Bone marrow (tissue), 2 donors: ENCODE data around the gene NR1H3.

ENCODE experiments used
- DNase-seq, 2 donors: peaks; one replicate each; lab custom pipeline; 2025; lab: John Stamatoyannopoulos, UW

NR1H3 gene

DNA sequence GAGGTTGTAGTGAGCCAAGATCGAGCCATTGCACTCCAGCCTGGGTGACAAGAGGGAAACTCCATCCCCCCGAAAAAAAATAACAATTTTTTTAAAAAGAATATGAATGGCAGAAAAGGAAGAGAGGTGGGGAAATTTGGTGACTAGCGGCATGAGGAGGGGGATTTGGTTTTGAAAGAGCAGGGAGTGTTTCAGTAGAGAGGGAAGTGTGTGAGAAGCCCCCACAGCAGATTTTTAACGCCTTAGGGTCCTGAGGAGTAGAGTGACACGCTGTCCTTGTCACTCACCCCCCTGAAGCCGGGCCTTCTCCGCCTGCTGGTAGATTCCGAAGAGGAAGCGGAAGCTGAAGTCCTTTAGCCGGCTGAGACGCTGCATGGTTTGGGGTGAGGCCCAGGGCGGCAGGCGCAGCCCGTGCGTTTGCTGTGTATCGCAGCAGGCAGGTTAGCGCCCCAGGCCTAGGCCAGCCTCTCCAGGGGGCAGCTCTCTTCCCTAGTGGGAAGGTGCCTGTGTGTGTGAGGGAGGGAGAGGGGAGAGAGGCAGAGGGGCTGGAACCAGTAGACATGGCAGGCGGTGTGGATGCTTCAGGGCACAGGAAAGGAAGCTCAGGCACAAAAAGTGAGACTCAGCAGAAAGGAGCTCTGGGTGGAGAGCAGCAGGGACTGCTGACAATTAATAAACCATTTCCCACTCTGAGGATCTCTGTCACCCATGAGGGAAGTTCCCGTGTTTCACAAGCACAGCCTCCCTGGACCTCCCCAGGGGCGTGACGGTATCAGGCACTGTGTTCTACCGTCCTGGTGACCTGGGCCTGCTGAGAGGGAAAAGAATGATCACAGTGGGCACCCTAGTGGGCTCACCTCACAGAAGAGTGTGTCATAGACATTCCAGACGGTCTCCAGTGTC is 13.1 kb upstream of the NR1H3 start:
- no peak for DNase-seq

- no peak for DNase-seq
Measured at GRCh38 chr11:47245611-47246357, 12.0 kb upstream of the NR1H3 start.

DNA sequence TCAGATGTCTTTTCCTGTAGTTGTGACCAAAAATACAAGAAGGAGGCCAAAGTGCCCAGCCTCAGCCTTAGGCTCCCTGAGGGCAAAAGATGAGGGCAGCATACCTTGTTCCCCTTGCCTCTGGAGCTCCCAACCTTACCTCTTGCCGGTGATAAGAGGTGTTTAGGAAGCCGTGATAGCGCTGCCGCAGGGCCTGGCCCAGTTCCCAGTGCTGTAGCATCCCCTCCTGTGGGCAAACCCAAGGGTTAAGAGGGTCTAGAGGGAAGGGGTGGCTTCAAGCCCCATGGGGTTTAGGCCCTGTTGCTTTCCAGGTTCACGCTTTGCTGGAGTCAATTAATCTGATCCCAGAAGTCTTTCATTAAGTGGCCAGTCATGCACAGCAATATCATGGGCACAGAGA is 10.3 kb upstream of the NR1H3 start:
- no peak for DNase-seq

- DNase-seq = no peak
Measured at GRCh38 chr11:47248304-47248663, 9.5 kb upstream of the NR1H3 start.

DNA sequence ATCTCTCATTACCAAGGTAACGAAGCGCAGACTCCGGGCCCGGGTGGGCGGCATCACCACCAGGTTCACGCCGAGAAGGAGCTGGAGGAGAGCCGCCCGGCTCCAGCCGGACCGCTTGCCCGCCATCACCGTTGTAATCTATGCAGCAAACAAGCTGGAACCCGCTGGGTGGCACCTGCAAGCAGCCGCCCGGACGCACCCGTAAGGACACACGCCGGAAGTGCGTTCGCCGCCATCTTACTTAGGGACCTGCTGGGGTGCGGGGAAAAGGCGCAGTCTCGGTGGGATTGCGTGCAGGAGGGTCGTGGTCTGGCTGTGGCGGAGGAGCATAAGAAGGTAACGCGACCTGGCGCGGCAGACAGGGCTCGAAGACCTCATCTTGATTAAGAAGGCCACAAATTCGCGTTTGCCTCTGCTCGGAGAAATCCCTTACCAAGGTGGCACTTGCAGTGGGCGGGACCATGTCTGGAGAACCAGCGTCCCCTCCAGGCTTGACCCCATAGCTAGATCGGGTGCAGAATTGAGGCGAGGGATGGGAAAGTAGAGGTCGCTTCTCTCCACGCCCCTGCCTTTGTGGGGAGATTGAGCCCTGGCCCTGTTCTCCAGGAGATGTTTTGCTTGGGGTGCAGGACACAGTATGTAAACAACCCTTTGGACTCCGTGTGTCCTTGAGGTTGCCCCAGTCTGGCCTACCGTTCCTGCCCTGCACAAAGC is 9.0 kb upstream of the NR1H3 start, which contains the start of gene ACP2:
ACP2 (minus strand) TSS at position 151 of the 714 bp plus-strand sequence; CDS start at position 126, 25 bp downstream.
- peak; percentile 62 to 77 for DNase-seq

DNA sequence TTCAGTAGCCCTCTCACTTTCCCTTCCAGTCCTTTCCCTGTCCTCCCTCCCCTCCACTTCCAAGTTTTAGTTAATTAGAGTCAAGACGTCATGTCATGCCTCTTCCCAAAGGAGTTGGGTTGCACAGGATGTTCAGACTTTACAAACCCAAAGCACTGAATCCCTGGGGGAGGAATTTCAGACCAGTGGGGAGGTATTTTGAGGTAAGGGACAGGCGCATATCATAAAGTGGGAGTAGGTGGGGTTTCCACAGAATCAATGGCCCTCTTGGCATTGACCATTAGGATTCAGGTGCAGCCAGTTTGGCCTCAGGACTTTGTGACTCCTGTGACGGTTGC is 8.4 kb upstream of the NR1H3 start:
- DNase-seq = no peak

DNA sequence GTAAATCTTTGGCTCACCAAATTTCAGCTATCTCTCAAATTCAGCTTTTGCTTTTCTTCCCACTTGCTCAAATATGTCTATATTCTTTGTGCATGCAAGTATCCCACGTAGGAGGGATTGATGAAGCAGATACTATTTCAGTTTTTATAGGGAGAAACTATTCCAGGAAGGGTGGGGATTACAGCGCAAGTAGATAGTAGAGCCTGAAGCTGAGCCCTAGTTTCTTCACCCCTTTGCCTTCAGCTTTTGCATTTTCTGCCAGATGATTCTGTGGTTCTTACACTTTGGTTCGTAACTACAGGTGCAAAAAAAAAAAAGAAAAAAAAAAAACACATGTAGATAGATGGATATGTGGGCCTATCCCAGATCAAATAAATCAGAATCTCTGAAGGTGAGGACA is 6.0 kb upstream of the NR1H3 start:
- no peak for DNase-seq

DNA sequence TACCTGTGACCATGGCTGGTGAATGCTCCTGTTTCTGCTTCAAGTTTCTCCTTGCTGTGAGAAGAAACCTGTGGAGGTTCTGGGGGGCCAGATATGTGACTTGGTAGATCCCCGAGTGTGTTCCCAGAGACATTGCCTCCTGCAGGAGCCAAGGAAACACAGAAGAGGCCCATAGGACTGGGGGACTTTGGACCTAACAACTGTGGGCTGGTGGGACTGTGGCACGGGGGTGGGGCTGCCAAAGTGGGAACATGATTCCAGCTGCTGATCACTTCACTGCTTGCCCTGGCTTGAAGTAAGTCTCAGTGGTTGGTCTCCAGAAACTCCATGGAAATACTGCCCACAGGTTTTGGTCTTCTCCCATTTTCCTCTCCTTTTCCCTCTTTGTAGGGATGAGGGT is 4.1 kb upstream of the NR1H3 start:
- DNase-seq = no peak

DNA sequence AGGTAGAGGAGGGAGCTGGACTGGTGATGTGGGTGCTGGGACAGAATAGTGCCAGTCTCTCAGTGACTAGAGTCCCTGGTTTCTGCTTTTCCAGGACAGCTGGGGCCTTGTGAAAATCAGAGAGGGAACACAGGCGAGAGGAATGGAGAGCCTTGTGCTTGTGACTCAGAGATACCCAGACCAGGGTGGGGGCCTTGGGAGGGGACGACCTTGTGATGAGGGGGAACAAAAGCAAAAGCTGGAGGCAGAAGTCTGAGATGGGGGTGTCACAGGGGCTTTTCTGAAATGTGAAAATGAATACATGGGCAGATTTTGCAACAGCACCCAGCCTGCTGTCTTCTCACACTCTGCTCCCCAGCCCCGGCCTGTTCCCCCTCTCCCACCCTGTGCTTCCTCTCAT is 3.4 kb upstream of the NR1H3 start:
- peak in 1 of 2 donors; percentile 41 for DNase-seq

DNA sequence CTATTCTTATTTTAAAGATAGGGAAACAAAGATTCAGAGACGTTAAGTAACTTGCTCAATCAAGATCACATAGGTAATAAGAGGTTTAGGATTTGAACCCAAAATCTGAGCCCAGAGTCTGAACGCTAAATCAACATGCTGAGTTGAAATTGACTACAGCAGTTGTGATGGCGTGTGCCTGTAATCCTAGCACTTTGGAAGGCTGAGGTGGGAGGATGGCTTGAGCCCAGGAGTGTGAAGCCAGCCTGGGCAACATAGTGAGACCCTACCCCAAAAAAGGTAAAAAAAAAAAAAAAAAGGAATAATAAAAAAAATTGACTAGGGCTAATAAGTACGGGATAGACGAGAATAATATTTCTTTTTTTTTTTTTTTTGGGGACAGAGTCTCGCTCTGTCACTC is 1.4 kb upstream of the NR1H3 start:
- DNase-seq = no peak

- DNase-seq = no peak
Measured at GRCh38 chr11:47257177-47257516, 649 bp upstream of the NR1H3 start.

DNA sequence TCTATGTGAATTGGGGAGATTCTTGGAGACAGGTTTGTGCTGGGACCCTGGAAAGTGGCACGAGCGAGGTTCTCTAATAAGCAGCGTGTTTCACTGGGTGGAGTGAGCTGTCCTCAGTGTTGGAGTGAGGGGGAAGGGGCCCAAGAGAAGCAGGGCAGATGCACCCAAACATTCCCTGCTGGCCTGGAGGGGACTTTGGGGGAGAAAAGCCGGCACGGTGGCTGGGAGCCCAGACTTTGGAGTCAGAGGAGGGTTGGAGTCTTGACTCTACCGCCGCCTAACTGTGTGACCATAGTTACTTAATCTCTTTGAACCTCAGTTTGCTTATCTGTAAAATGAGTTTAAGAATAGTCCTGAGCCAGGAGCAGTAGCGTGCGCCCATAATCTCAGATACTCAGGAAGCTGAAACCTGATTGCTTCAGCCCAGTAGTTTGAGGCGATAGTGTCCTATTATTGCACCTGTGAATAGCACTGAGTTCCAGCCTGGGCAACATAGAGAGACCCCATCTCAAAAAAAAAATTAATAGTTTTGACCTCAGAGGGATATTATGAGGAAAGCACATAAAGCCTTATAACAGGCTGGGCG is 614 bp downstream of the NR1H3 start:
- no peak for DNase-seq

GRCh38 chr11:47259232-47259977 is 1.6 kb downstream of the NR1H3 start:
- peak in 1 of 2 donors; percentile 76 for DNase-seq

DNA sequence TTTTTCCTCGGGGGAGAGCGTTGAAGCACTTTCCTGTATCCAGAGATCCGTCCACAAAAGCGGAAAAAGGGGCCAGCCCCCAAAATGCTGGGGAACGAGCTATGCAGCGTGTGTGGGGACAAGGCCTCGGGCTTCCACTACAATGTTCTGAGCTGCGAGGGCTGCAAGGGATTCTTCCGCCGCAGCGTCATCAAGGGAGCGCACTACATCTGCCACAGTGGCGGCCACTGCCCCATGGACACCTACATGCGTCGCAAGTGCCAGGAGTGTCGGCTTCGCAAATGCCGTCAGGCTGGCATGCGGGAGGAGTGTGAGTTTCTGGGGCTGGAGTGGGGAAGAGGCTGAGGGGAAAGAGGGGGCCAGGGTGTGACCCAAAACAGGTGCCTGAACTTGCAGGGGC is 2.6 kb downstream of the NR1H3 start:
- no peak for DNase-seq

DNA sequence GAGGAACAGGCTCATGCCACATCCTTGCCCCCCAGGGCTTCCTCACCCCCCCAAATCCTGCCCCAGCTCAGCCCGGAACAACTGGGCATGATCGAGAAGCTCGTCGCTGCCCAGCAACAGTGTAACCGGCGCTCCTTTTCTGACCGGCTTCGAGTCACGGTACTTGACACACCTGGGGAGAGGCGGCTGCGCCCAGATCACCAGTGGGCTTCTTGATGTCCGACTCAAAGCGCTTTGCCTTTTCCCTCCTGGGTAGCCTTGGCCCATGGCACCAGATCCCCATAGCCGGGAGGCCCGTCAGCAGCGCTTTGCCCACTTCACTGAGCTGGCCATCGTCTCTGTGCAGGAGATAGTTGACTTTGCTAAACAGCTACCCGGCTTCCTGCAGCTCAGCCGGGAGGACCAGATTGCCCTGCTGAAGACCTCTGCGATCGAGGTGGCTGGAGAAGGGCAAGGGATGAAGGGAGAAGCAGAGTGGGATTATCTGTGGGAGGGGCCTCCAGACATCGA is 3.5 kb downstream of the NR1H3 start:
- DNase-seq = no peak

GRCh38 chr11:47264119-47264518 is 6.3 kb downstream of the NR1H3 start:
- DNase-seq = no peak

DNA sequence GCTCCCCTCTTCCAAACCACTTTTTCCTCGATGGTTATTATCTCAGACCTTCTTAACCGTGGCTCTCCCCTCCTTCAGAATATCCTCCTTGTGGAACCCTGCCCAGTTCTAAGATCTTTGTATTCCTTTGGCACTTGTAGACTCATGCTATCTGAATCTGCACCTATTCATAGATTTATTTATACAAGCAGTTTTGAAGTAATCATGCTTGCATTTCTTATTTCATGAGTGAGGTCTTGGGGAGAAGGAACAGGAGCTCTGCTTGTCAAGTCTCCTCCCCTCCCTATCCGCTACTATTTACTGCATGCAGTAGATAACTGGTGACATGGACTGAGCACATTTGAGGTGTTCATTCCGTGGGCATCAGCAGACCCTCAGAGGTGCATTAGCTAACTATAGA is 6.7 kb downstream of the NR1H3 start:
- no peak for DNase-seq

GRCh38 chr11:47267876-47268275 is 10.1 kb downstream of the NR1H3 start:
- no peak for DNase-seq

DNA sequence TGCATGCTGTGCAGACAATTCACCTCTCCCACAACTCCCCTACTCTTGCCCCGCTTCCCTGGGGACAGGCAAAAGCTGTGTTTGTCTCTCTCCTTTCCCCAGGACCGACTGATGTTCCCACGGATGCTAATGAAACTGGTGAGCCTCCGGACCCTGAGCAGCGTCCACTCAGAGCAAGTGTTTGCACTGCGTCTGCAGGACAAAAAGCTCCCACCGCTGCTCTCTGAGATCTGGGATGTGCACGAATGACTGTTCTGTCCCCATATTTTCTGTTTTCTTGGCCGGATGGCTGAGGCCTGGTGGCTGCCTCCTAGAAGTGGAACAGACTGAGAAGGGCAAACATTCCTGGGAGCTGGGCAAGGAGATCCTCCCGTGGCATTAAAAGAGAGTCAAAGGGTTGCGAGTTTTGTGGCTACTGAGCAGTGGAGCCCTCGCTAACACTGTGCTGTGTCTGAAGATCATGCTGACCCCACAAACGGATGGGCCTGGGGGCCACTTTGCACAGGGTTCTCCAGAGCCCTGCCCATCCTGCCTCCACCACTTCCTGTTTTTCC is 10.7 kb downstream of the NR1H3 start:
- DNase-seq = peak in 1 of 2 donors; percentile 67

DNA sequence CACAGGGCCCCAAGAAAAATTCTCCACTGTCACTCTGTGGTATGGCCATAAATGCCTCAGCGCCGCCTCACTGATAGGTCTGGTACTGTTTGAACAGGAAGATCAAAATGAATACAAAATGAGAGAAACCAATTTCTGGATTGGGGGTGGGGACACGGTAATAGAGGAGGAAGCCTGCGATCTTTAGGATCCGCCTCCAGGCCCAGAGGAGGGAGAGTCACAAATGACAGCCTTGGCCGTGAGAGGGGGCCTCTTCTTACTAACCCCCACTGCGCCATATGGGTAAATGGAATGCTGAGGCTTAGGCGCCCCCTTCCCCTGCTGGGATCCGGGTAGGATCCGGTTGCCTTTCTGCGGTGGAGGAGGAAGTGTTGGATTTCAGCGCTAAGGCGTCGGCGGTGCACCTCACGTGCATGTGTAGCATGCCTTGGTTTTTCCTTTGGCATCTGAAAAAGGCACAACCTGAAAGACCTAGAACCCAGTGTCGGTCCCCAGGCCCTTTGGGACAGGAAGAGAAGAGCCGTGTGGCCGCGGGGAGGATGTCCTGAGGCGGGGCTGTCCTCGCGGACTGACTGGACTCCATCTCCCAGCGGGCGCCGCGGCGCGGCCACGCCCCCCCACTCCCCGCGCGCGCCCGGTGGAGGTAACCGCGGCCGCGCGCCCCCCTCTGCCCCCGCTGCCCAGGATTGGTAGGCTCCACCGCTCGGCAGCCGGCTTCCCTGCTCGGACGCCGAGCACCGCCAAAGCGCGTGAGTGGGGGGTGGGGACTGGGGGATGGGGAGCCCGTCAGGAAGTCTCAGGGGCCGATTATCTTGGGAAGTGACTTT is 11.4 kb downstream of the NR1H3 start:
- DNase-seq = peak; percentile 94 to 95
